K562 (cell line): ENCODE results near the gene ARPC1A. TPM values are rescaled to one million over a fixed set of nuclear protein-coding genes. Genes with fewer than 3 reads are reported as not detected.
A peak's percentile ranks its signal among the peaks of the same experiment; 100 is the strongest.

Source experiments
- ATAC-seq: fragments of 200-7000 bp; cut with Tn5 transposase; 3 replicates; pipeline ENCODE4 v1.9.1; 2020; ENCODE audit warnings: moderate library complexity
- BruUV-seq: library from RNA; stranded (reverse); fragments of 400-500 nt; replicated peaks from 2 replicates; lab custom pipeline; 2021; lab: Mats Ljungman, UMichigan
- CTCF ChIA-PET: fragments of 300-600 bp; formaldehyde crosslinking; extraction: SDS; loops from one replicate; lab custom pipeline; 2021; ENCODE audit warnings: low intra/inter-chr PET ratio; lab: Yijun Ruan, JAX
- POLR2A ChIA-PET: fragments of 300-600, 350-650 bp; sonication (Branson Sonifier 250); formaldehyde crosslinking; extraction: SDS; loops from one replicate; lab custom pipeline; 2021; ENCODE audit warnings: antibody characterized with exemption, inconsistent platforms; lab: Yijun Ruan, JAX
- DNase-seq, 4 experiments: peaks; one replicate each; pipeline versions ENCODE4 v3.0.0 to v3.0.0-alpha.2; 2011 to 2018; ENCODE audit warnings: low spot score in 3 of 4, mixed read lengths in 3 of 4; ENCODE audit errors: extremely low read depth in 1 of 4
- FAIRE-seq: peaks from 2 replicates; lab custom pipeline; 2011; peaks lifted over from hg19 to GRCh38; lab: Jason Lieb, UNC
- H2AFZ ChIP-seq: 2 replicates; pipeline ENCODE4 v1.6.0; 2011; ENCODE audit warnings: low read depth, low read length, control low read depth, inconsistent platforms
- H3K27ac ChIP-seq: fragments of 200-600 bp; 3 replicates; pipeline ENCODE4 v1.8.0; 2011; ENCODE audit warnings: low read depth, mild to moderate bottlenecking, control low read depth, inconsistent platforms, low read length, moderate library complexity, mixed read lengths; ENCODE audit errors: extremely low read depth
- H3K27me3 ChIP-seq, 2 experiments: fragments of 300-600 bp in 1 of 2; 2 replicates in 1 of 2; 3 replicates in 1 of 2; pipeline versions ENCODE4 v1.6.0 to v1.8.0; 2011; ENCODE audit warnings: inconsistent platforms in 2 of 2, low read length in 2 of 2, mild to moderate bottlenecking in 1 of 2, mixed read lengths in 1 of 2, moderate library complexity in 1 of 2; ENCODE audit not compliant: control insufficient read depth in 2 of 2, insufficient read depth in 2 of 2
- H3K36me3 ChIP-seq: fragments of 300-600 bp; 3 replicates; pipeline ENCODE4 v1.8.0; 2011; ENCODE audit warnings: mild to moderate bottlenecking, low read length, inconsistent platforms; ENCODE audit not compliant: control insufficient read depth, insufficient read depth
- H3K4me1 ChIP-seq, 2 experiments: fragments of 200-600 bp in 1 of 2; replicated peaks in 1 of 2; 2 replicates in 1 of 2; 3 replicates in 1 of 2; pipeline versions ENCODE4 v1.5.1 to v1.8.0; 2011; ENCODE audit warnings: inconsistent platforms in 2 of 2, low read length in 2 of 2, mild to moderate bottlenecking in 1 of 2, mixed read lengths in 1 of 2, moderate library complexity in 1 of 2; ENCODE audit not compliant: control insufficient read depth in 2 of 2, insufficient read depth in 2 of 2
- H3K4me2 ChIP-seq: 2 replicates; pipeline ENCODE4 v1.6.1; 2011; ENCODE audit warnings: low read length, control low read depth, inconsistent platforms, mixed read lengths; ENCODE audit not compliant: insufficient read depth
- H3K4me3 ChIP-seq: fragments of 200-600 bp; sonication (generic), shearing (Covaris generic); 2 replicates; pipeline ENCODE4 v1.5.1; 2016; ENCODE audit warnings: control low read depth, inconsistent platforms
- H3K79me2 ChIP-seq: fragments of 200-600 bp; 3 replicates; pipeline ENCODE4 v1.8.0; 2011; ENCODE audit warnings: low read length, inconsistent platforms; ENCODE audit not compliant: control insufficient read depth, insufficient read depth
- H3K9ac ChIP-seq, 2 experiments: 2 replicates each; pipeline versions ENCODE4 v1.6.0 to v1.6.1; 2011; ENCODE audit warnings: low read depth in 2 of 2, low read length in 2 of 2, control low read depth in 1 of 2, inconsistent platforms in 1 of 2, mild to moderate bottlenecking in 1 of 2, mixed read lengths in 1 of 2; ENCODE audit not compliant: insufficient read depth in 1 of 2
- H3K9me1 ChIP-seq: one replicate; pipeline ENCODE4 v1.6.0; 2011; ENCODE audit warnings: inconsistent platforms, mild to moderate bottlenecking, low read length, moderate library complexity; ENCODE audit not compliant: control insufficient read depth, insufficient read depth
- H3K9me3 ChIP-seq: replicated peaks from 2 replicates; pipeline ENCODE4 v1.5.1; 2011; ENCODE audit warnings: low read depth, low read length, inconsistent platforms; ENCODE audit not compliant: control insufficient read depth, insufficient read depth
- H4K20me1 ChIP-seq: replicated peaks from 2 replicates; pipeline ENCODE4 v1.6.1; 2011; ENCODE audit warnings: low read length, inconsistent platforms, mixed read lengths; ENCODE audit not compliant: control insufficient read depth, insufficient read depth
- ATF3 ChIP-seq, 2 experiments: fragments of 450-650 bp in 1 of 2; sonication (generic) in 1 of 2; formaldehyde crosslinking in 1 of 2; IDR thresholded peaks in 1 of 2; conservative IDR thresholded peaks in 1 of 2; 2 replicates each; pipeline versions ENCODE4 v1.6.1 to v1.8.1; 2016 to 2023; ENCODE audit warnings: mild to moderate bottlenecking in 2 of 2, moderate library complexity in 2 of 2, inconsistent platforms in 1 of 2, missing genetic modification reagents in 1 of 2
- BRD4 ChIP-seq: fragments of 200-600 bp; sonication (generic); IDR thresholded peaks from 2 replicates; pipeline ENCODE4 v1.6.1; 2017; ENCODE audit warnings: inconsistent platforms
- CHCHD3 ChIP-seq: fragments of 250-450 bp; sonication (Bioruptor Pico); IDR thresholded peaks from 2 replicates; pipeline ENCODE4 v2.1.2; 2022; ENCODE audit warnings: mild to moderate bottlenecking
- HNRNPH1 ChIP-seq: fragments of 200-400 bp; formaldehyde crosslinking; optimal IDR thresholded peaks from 2 replicates; pipeline ENCODE3; 2017; ENCODE audit warnings: low read depth, mild to moderate bottlenecking, low read length, moderate library complexity
- KDM1A ChIP-seq, 2 experiments: fragments of 450-650 bp; IDR thresholded peaks; 2 replicates each; pipeline ENCODE4 v1.6.1; 2016; ENCODE audit warnings: mild to moderate bottlenecking in 2 of 2
- NFE2 ChIP-seq: IDR thresholded peaks from 2 replicates; pipeline ENCODE4 v1.6.1; 2014; ENCODE audit warnings: antibody characterized with exemption, low read depth
- NFIC ChIP-seq: fragments of 450-650 bp; IDR thresholded peaks from 2 replicates; pipeline ENCODE4 v1.6.1; 2017; ENCODE audit warnings: mild to moderate bottlenecking, inconsistent platforms
- SMAD3 ChIP-seq: fragments of 450-650 bp; formaldehyde crosslinking; conservative IDR thresholded peaks from 2 replicates; pipeline ENCODE4 v1.4.0; 2020; ENCODE audit warnings: mild to moderate bottlenecking
- TAF15 ChIP-seq: fragments of 200-400 bp; formaldehyde crosslinking; IDR thresholded peaks from 2 replicates; pipeline ENCODE4 v1.6.1; 2017; ENCODE audit warnings: mild to moderate bottlenecking, low read depth, low read length, moderate library complexity
- THAP7 ChIP-seq: fragments of 250-450 bp; sonication (Bioruptor Pico); IDR thresholded peaks from 2 replicates; pipeline ENCODE4 v1.5.0; 2021
- THRA ChIP-seq: fragments of 450-650 bp; IDR thresholded peaks from 2 replicates; pipeline ENCODE4 v1.6.1; 2017; ENCODE audit warnings: mild to moderate bottlenecking, moderate library complexity
- ZBTB9 ChIP-seq: fragments of 450-650 bp; formaldehyde crosslinking; IDR thresholded peaks from 2 replicates; pipeline ENCODE4 v1.4.0; 2020; ENCODE audit warnings: mild to moderate bottlenecking, moderate library complexity
- ZKSCAN8 ChIP-seq: fragments of 200-800 bp; sonication (Bioruptor generic); IDR thresholded peaks from 2 replicates; pipeline ENCODE4 v1.6.1; 2016; ENCODE audit warnings: missing genetic modification characterization, missing compliant biosample characterization
- ZNF121 ChIP-seq: sonication (generic); formaldehyde crosslinking; conservative IDR thresholded peaks from 2 replicates; pipeline ENCODE4 v1.8.0; 2022; ENCODE audit warnings: missing genetic modification reagents
- ZNF354B ChIP-seq: fragments of 250-450 bp; sonication (Bioruptor Pico); IDR thresholded peaks from 2 replicates; pipeline ENCODE4 v1.4.0; 2020
- ZNF551 ChIP-seq: fragments of 250-450 bp; sonication (Bioruptor Pico); IDR thresholded peaks from 2 replicates; pipeline ENCODE4 v1.5.0; 2021; ENCODE audit warnings: mild to moderate bottlenecking, moderate library complexity
- WGBS: fragments of 100-300 bp; shearing (Covaris generic); methylation state at CpG from one replicate; pipeline ENCODE4 v1.1.6; 2016; ENCODE audit warnings: low coverage, mixed read lengths; ENCODE audit not compliant: insufficient coverage; ENCODE audit errors: missing lambda C conversion rate; 5-methylcytosine and 5-hydroxymethylcytosine counted together
- in situ Hi-C: fragments of 300-500 bp; cut with MboI; formaldehyde crosslinking; loops from 4 replicates; pipeline ENCODE4 v1.15.0; 2018; ENCODE audit warnings: inconsistent platforms, mixed read lengths
- intact Hi-C: fragments of 100-400 bp; cut with micrococcal nuclease; formaldehyde crosslinking; loops from 2 replicates; pipeline ENCODE4 v1.14.2; 2022
- polyA plus RNA-seq, 8 experiments: library from polyadenylated mRNA; depleted of rRNA in 4 of 8; stranded (reverse) in 5 of 8; unstranded in 3 of 8; fragments of >200 nt; fragmentation: Nextera tagmentation in 2 of 8; fragmentation: Illumina TruSeq in 1 of 8; extraction: Ambion mirVana in 2 of 8; extraction: Trizol in 1 of 8; gene quantifications; 2 replicates each; pipeline versions ENCODE4 v1.2.1 to v1.2.3, GENCODE V29; 2011 to 2014; ENCODE audit warnings: inconsistent platforms in 1 of 8, missing spikeins in 1 of 8
- total RNA-seq, 7 experiments: library from RNA; depleted of rRNA in 6 of 7; stranded (reverse); fragments of >200 nt in 6 of 7; fragmentation: Illumina TruSeq in 2 of 7; extraction: Trizol in 2 of 7; gene quantifications; 2 replicates each; pipeline versions ENCODE4 v1.2.1 to v1.2.3, GENCODE V29; 2011 to 2021; ENCODE audit warnings: low replicate concordance in 1 of 7

Gene ARPC1A
- total and polyA plus RNA-seq, 9 of the 15 experiments (the other 6 are each of a cell fraction or from before 2014, with no cell fraction given) = 39.5 to 151 (median 86.1) TPM

GRCh38 chr7:99371376-99371920, 45.8 kb downstream of the ARPC1A start (continued):
- TF ChIP-seq THRA = no peak
- no peak for TF ChIP-seq TAF15

GRCh38 chr7:99372275-99373090, 46.8 kb downstream of the ARPC1A start:
- no peak for ATAC-seq
- 76% methylated on average over 21 of the region's 21 CpGs for WGBS
- Histone ChIP-seq H3K4me2 (no peak overlapping the region), H3K9ac (peak overlapping the region in 1 of 2 experiments; percentile 58; a peak in 1 of 4 replicates), H4K20me1 (no peaks in the 10 kb centered on the region; the same call in 1 of the 2 replicates), H3K27me3 (no peaks in the 10 kb centered on the region), H3K36me3 (peaks cover 15% of the 10 kb centered on the region; the same call in 2 of the 3 replicates), H3K9me3 (no peaks in the 10 kb centered on the region), H3K4me1 (peaks cover 28 to 54% of the 10 kb centered on the region in 2 experiments), H3K27ac (no peak overlapping the region), H3K9me1 (no peaks in the 10 kb centered on the region), H3K4me3 (no peak overlapping the region), H2AFZ (no peak overlapping the region), H3K79me2 (peaks cover 28% of the 10 kb centered on the region)
- peak in 1 of 4 experiments; percentile 24 for DNase-seq
- BruUV-seq = no TSS peak
- FAIRE-seq = no peak
- in situ Hi-C loops = no loop called here
- CTCF ChIA-PET = no interaction called here
- POLR2A ChIA-PET = interaction anchor here (0.6 to 1.2 kb wide), 6 partner anchors 34 to 189 kb away, joined by 3 to 4 read pairs (median 3); no protein-coding TSS in a partner anchor
- intact Hi-C loops = no loop called here
- TF ChIP-seq ZNF354B (CRISPR knock-in tag) = no peak
- no peak for TF ChIP-seq HNRNPH1
- no peak for TF ChIP-seq CHCHD3 (CRISPR knock-in tag)
- TF ChIP-seq KDM1A (IDR thresholded peaks at IDR 0.05) = peak; percentile 13 to 31; a peak in 2 of 4 replicates
- TF ChIP-seq THAP7 (CRISPR knock-in tag) = no peak
- no peak for TF ChIP-seq ZBTB9 (CRISPR knock-in tag)
- no peak for TF ChIP-seq ZNF121 (CRISPR knock-in tag)
- TF ChIP-seq ATF3 (IDR thresholded peaks at IDR 0.05) = peak; percentile 33; the same call in 1 of the 2 replicates
- no peak for TF ChIP-seq ATF3 (CRISPR knock-in tag; conservative IDR thresholded peaks at IDR 0.05)
- no peak for TF ChIP-seq ZKSCAN8
- TF ChIP-seq ZNF551 = no peak
- TF ChIP-seq SMAD3 = no peak
- TF ChIP-seq NFIC = no peak
- TF ChIP-seq BRD4 = no peak
- no peak for TF ChIP-seq NFE2
